HG03520 (cell line): ENCODE results near the gene ZNF804B.

Experiments used
- ATAC-seq: cut with Tn5 transposase; IDR thresholded peaks from one replicate; pipeline ENCODE4 v1.9.1; 2021; ENCODE audit warnings: mild to moderate bottlenecking, moderate library complexity; ENCODE audit not compliant: unreplicated experiment

Gene ZNF804B

GRCh38 chr7:89246196-89246595, 486.7 kb downstream of the ZNF804B start:
- ATAC-seq, result no peak

GRCh38 chr7:89247207-89247606, 487.7 kb downstream of the ZNF804B start:
- no peak for ATAC-seq

DNA sequence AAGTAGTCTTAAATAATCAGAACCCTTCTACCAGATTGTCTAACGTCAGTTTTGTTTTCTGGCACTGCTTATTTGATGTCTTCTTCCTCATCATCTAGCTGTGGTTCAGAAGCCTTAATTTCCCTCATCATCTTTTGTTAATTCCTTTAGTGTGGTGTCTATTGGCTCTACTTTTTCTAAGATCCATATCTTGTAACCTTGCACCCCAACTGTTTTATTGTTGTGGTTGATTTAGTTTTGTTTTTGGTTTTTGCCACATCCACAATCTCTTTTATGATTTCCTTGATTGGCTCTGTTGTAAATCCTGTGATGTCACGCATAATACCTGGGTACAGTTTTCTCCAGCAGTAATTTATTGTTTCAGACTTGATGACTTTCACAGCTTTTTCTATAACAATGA, 499.6 kb downstream of the ZNF804B start:
- ATAC-seq, result no peak

DNA sequence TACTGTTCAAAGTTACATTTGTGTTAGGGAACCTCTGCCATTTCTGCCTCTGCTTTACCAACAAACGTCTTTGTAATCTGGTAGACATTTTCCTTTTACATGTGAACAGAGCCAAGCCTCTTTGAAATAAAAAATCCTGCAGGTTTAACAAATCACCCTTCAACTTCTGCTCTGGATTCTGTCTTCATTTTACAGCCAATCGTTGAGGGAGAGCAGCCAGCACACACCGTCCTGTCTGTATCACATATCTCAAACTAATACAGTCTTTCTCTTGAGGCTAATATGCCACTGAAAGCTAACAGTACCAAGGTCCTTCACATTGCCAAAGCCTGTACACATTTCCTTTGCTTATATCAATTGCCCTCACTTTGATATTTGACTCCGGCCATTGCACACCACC, 504.6 kb downstream of the ZNF804B start:
- ATAC-seq, result no peak

DNA sequence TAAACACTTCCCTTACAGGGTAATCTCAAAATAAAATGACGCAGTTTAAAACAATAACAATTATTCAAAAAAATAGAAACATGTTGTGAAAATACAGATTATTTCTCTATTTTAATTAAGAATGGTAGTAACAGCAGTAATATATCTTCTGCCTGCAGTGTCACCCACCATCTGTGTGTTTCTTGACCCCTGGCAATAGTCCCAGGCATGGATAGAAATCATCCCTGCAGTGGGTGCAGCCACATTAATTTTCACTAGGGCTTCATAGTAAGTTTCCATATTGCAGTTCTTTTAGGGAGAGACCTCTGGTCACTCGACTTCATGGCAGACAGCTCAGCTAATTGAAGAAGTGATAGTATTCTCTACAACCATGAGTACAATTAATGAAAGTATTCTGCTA, 506.1 kb downstream of the ZNF804B start:
- ATAC-seq, result no peak

DNA sequence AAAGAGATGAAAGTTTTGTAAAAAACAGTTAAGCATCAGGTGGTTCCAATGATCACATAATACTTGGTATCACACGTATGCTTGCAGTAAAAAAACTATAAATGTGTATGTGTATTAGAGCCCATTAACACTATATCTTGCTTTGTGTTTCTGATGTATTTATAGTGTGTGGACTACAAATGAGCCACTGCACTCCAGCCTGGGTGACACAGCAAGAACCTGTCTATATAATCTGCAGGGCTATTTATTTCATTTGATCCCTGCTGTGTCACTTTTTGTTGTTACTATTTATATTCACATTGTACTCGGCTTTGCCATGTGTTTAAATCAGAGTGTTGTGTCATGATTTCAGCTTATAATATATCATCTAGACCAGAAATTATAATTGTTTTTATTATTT, 523.8 kb downstream of the ZNF804B start:
- ATAC-seq, result no peak

DNA sequence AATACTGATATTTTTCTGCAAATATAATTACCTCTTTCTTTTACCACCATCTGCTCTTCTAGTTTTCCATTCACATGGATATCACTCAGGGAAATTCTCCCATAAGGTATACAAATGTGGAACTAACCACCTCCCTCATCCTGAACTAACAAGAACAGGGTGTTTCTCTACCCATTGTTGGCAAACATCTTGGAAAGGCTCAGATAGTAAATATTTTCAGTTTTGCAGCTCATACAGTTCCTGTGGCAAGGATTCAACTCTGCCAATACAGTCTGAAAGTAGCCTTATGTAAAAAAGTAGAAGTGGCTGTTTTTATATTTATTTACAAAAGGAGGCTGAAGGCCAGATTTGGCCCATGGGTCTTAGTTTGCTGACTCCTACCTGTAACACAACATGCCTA, 549.0 kb downstream of the ZNF804B start:
- no peak for ATAC-seq

GRCh38 chr7:89311886-89312285, 552.4 kb downstream of the ZNF804B start:
- ATAC-seq, result no peak

GRCh38 chr7:89312551-89312950, 553.1 kb downstream of the ZNF804B start:
- no peak for ATAC-seq

GRCh38 chr7:89316584-89317251, 557.2 kb downstream of the ZNF804B start:
- no peak for ATAC-seq

- ATAC-seq, result no peak
Measured at GRCh38 chr7:89332026-89332425, 572.5 kb downstream of the ZNF804B start.

DNA sequence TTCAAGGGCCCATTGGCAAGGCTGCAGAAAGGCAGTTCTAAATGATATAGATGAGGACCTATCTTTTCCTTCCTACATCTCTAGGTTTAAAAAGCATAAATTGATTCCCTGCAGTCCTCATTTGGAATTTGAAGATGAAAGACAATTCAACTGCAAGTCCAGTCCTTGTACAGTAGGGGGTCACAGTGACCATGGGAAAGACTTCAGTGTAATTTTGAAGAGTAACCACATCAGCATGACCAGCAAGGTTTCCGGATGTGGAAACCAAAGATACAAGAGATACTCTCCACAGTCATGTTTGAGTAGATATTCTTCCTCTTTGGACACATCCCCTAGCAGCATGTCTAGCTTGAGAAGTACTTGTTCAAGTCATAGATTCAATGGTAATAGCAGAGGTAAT, 575.3 kb downstream of the ZNF804B start:
- ATAC-seq, result no peak

DNA sequence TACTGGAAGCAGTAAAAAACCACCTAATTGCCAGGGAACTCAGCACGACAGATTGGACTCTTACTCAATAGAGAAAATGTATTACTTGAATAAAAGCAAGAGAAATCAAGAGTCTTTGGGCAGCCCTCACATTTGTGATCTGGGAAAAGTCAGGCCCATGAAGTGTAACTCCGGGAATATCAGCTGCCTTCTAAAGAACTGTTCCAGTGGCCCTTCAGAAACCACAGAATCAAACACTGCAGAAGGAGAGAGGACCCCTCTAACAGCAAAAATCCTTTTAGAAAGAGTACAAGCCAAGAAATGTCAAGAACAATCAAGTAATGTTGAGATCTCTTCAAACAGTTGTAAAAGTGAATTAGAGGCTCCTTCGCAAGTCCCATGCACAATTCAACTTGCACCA, 576.0 kb downstream of the ZNF804B start:
- no peak for ATAC-seq

DNA sequence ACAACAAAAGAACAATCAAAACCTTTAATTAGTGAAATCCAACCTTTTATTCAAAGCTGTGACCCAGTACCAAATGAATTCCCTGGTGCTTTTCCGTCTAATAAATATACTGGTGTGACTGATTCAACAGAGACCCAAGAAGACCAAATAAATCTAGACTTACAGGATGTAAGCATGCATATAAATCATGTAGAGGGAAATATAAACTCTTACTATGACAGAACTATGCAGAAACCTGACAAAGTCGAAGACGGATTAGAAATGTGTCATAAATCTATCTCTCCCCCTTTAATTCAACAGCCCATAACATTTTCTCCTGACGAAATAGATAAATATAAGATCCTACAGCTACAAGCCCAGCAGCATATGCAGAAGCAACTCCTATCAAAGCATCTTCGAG, 576.6 kb downstream of the ZNF804B start:
- ATAC-seq, result no peak

DNA sequence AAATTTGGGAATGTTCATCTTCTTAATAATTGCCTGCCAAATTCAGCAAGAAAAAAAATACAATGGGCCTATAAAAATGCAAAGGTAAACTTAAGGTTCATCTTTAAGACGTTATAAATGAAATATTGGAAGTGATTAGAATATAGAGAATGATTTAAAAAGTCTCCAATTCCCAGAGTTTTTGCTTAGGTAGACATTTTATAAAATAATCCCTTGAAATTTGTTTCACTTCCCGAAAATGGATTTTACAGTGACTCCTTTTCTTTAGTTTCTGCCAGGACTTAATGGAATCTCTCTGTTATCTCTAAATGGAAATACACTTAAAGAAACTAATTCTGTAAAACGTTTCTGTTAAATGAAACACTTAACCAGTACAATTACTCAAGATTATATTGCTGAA, 580.2 kb downstream of the ZNF804B start:
- no peak for ATAC-seq

DNA sequence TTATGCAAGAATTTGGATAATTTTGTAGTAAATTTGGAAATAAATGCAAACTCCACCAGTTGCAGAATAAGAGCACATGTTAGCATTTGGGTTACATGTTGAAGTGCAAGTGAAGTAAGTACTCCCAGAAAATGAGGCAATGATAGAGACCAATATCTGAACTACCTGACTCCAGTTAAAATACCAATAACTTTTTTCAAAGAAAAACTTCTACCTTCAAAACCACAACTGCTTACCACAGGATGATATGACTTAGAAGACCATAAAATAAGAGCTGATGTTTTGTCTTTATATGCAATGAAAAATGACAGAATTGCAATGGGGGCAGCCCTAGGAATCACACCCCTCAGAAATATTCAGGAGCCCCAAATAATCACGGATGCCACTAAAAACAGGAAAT, 597.6 kb downstream of the ZNF804B start:
- no peak for ATAC-seq

- no peak for ATAC-seq
Measured at GRCh38 chr7:89377219-89377618, 617.7 kb downstream of the ZNF804B start.

GRCh38 chr7:89385411-89385810, 625.9 kb downstream of the ZNF804B start:
- no peak for ATAC-seq
